ENCODE results near the gene ESM1.
"Not testable (repeated sequence)": the region's sequence is repeated elsewhere in the genome, so short reads cannot be mapped to it uniquely, and the experiment has no call there.

The ESM1 gene

GRCh38 chr5:55022450-55022849 lies 37.1 kb upstream of the ESM1 start:
- DNase-seq (ENCODE audit: low read depth) = no peak
- no peak overlapping the region for H3K4me3 ChIP-seq (ENCODE audit: control insufficient read depth, low read depth, low read length)
- no peak for TF ChIP-seq CTCF (conservative IDR thresholded peaks at IDR 0.05; ENCODE audit: control insufficient read depth, insufficient read depth, low read depth, low read length)

GRCh38 chr5:55021821-55022220 lies 36.4 kb upstream of the ESM1 start:
- no peak for TF ChIP-seq CTCF (conservative IDR thresholded peaks at IDR 0.05; ENCODE audit: control insufficient read depth, insufficient read depth, low read depth, low read length)
- H3K4me3 ChIP-seq (ENCODE audit: control insufficient read depth, low read depth, low read length) = no peak overlapping the region
- DNase-seq (ENCODE audit: low read depth) = no peak

GRCh38 chr5:55021410-55021809 lies 36.0 kb upstream of the ESM1 start:
- H3K4me3 ChIP-seq (ENCODE audit: control insufficient read depth, low read depth, low read length) = no peak overlapping the region
- no peak for TF ChIP-seq CTCF (conservative IDR thresholded peaks at IDR 0.05; ENCODE audit: control insufficient read depth, insufficient read depth, low read depth, low read length)
- DNase-seq (ENCODE audit: low read depth) = no peak

GRCh38 chr5:55010149-55010548 lies 24.8 kb upstream of the ESM1 start:
- DNase-seq (ENCODE audit: low read depth); H3K4me3 ChIP-seq (ENCODE audit: control insufficient read depth, low read depth, low read length): not testable (repeated sequence)

GRCh38 chr5:55004729-55005128 lies 19.3 kb upstream of the ESM1 start:
- no peak for TF ChIP-seq CTCF (conservative IDR thresholded peaks at IDR 0.05; ENCODE audit: control insufficient read depth, insufficient read depth, low read depth, low read length)
- DNase-seq (ENCODE audit: low read depth) = peak; percentile 61
- no peak overlapping the region for H3K4me3 ChIP-seq (ENCODE audit: control insufficient read depth, low read depth, low read length)

- no peak for DNase-seq (ENCODE audit: low read depth)
- no peak overlapping the region for H3K4me3 ChIP-seq (ENCODE audit: control insufficient read depth, low read depth, low read length)
- TF ChIP-seq CTCF (conservative IDR thresholded peaks at IDR 0.05; ENCODE audit: control insufficient read depth, insufficient read depth, low read depth, low read length) = no peak
These were observed 18.2 kb upstream of the ESM1 start for GRCh38 chr5:55003432-55004065.

GRCh38 chr5:55002166-55002565 lies 16.8 kb upstream of the ESM1 start:
- H3K4me3 ChIP-seq (ENCODE audit: control insufficient read depth, low read depth, low read length); DNase-seq (ENCODE audit: low read depth): not testable (repeated sequence)

- TF ChIP-seq CTCF (conservative IDR thresholded peaks at IDR 0.05; ENCODE audit: control insufficient read depth, insufficient read depth, low read depth, low read length) = no peak
- peak; percentile 30 for DNase-seq (ENCODE audit: low read depth)
These were observed 11.7 kb upstream of the ESM1 start for GRCh38 chr5:54997081-54997480.

More at GRCh38 chr5:54997081-54997480, 11.7 kb upstream of the ESM1 start:
- H3K4me3 ChIP-seq (ENCODE audit: control insufficient read depth, low read depth, low read length) = no peak overlapping the region
